Rectal smooth muscle tissue (tissue), 1 donor: ENCODE measurements around the gene MACC1.

Experiments
- H3K27ac ChIP-seq: one replicate; pipeline ENCODE4 v1.7.0; 2013; ENCODE audit warnings: low read depth, low read length, inconsistent platforms
- H3K27me3 ChIP-seq: one replicate; pipeline ENCODE4 v1.7.0; 2013; ENCODE audit warnings: low read length; ENCODE audit not compliant: control insufficient read depth, insufficient read depth
- H3K36me3 ChIP-seq: one replicate; pipeline ENCODE4 v1.7.0; 2013; ENCODE audit warnings: low read length; ENCODE audit not compliant: control insufficient read depth, insufficient read depth
- H3K4me1 ChIP-seq: one replicate; pipeline ENCODE4 v1.7.0; 2013; ENCODE audit warnings: low read length; ENCODE audit not compliant: control insufficient read depth, insufficient read depth
- H3K4me3 ChIP-seq: one replicate; pipeline ENCODE4 v1.7.0; 2013; ENCODE audit warnings: low read length
- H3K9ac ChIP-seq: one replicate; pipeline ENCODE4 v1.7.0; 2013; ENCODE audit warnings: low read length

MACC1 gene

DNA sequence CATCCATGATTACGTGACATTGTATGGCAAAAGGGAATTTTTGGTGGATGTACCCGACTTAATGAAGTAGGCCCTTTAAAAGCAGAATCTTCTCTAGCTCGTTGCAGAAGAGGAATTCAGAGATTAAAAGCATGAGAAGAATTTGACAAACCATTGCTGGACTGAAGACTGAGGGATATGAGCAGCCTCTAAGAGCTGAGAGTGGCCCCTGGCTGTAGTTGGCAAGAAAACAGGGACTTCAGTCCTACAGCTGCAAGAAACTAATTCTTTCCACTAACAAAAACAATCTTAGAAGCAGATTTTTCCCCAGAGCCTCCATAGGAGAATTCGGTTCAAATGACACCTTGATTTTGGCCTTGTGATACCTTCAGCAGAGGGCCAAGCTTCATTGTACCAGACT, 34.1 kb downstream of the MACC1 start:
- Histone ChIP-seq H3K27me3 (no peaks in the 10 kb centered on the region), H3K4me3 (no peak overlapping the region), H3K36me3 (no peaks in the 10 kb centered on the region), H3K27ac (no peak overlapping the region), H3K4me1 (no peaks in the 10 kb centered on the region), H3K9ac (no peak overlapping the region)

DNA sequence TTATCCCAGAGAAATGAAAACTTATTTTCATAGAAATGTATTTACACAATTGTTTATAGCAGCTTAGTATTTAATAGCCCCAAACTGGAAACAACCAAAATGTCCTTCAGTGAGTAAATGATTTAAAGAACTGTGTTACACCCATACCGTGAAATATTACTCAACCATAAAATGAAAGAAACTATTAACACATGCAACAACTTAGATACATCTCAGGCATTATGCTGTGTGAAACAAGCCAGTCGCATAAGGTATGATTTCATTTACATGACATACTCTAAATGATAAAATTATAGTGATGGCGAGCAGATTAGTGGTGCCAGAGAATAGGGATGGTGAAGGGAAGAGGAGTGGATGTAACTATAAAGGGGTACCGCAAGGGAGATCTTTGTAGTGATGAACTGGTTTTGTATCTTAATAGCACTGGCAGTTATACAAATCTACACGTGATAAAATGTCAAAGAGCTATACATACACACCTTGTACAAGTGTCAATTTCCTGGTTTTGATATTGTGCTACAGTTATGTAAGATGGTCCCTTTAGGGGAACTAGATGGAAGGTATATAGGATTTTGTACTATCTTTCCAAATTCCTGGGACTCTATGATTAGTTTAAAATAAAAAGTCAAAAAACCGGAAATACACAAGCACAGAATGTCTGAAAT, 40.5 kb downstream of the MACC1 start:
- Histone ChIP-seq H3K27me3 (no peaks in the 10 kb centered on the region), H3K4me3 (no peak overlapping the region), H3K36me3 (no peaks in the 10 kb centered on the region), H3K4me1 (no peaks in the 10 kb centered on the region), H3K27ac (no peak overlapping the region), H3K9ac (no peak overlapping the region)

GRCh38 chr7:20173828-20174227, 43.4 kb downstream of the MACC1 start:
- Histone ChIP-seq H3K9ac (no peak overlapping the region), H3K4me1 (no peaks in the 10 kb centered on the region), H3K27me3 (no peaks in the 10 kb centered on the region), H3K36me3 (no peaks in the 10 kb centered on the region), H3K4me3 (no peak overlapping the region), H3K27ac (no peak overlapping the region)

- H3K27me3 ChIP-seq, result no peaks in the 10 kb centered on the region
- no peaks in the 10 kb centered on the region for H3K36me3 ChIP-seq
- no peak overlapping the region for H3K9ac ChIP-seq
- H3K4me3 ChIP-seq, result no peak overlapping the region
- no peaks in the 10 kb centered on the region for H3K4me1 ChIP-seq
- H3K27ac ChIP-seq, result no peak overlapping the region
These were observed 44.3 kb downstream of the MACC1 start for GRCh38 chr7:20172736-20173334.

DNA sequence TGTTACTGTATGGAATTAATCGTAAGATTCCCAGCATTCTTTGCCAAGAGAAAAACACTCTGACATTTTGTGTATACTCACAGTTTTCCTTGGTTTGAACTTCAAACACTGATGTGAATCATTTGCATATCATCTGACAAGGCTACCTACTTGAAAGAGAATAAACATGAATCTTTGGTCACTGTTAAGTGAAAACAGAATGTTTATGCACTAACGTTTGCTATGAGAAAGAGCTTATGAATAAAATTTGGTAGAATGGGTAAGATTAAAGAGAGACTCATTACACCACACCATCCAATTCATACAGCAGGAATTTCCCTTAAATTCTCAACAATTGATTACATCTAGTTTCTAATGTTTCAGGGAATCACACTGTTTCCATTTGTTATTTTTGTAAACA, 46.6 kb downstream of the MACC1 start:
- no peak overlapping the region for H3K4me3 ChIP-seq
- no peaks in the 10 kb centered on the region for H3K36me3 ChIP-seq
- H3K4me1 ChIP-seq, result no peaks in the 10 kb centered on the region
- H3K9ac ChIP-seq, result no peak overlapping the region
- no peak overlapping the region for H3K27ac ChIP-seq
- H3K27me3 ChIP-seq, result no peaks in the 10 kb centered on the region

DNA sequence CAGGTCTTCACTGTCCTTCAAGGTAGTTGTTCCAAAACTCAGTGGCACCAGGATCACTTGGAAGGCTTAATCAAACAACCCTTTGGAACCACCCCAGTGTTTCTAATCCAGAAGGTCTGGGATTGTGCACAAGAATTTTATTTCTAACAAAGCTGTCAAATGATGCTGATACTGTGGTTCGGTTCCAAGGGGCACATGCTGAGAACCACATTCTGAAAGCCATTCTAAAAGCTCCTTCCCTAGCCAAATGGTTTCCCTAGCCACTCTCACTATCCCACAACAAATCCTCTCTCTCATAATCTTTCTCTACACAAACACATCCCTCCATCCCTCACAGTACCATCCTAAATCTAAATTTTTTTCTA, 52.1 kb downstream of the MACC1 start:
- no peaks in the 10 kb centered on the region for H3K4me1 ChIP-seq
- H3K27me3 ChIP-seq, result no peaks in the 10 kb centered on the region
- no peaks in the 10 kb centered on the region for H3K36me3 ChIP-seq
- no peak overlapping the region for H3K9ac ChIP-seq
- no peak overlapping the region for H3K27ac ChIP-seq
- H3K4me3 ChIP-seq, result no peak overlapping the region

DNA sequence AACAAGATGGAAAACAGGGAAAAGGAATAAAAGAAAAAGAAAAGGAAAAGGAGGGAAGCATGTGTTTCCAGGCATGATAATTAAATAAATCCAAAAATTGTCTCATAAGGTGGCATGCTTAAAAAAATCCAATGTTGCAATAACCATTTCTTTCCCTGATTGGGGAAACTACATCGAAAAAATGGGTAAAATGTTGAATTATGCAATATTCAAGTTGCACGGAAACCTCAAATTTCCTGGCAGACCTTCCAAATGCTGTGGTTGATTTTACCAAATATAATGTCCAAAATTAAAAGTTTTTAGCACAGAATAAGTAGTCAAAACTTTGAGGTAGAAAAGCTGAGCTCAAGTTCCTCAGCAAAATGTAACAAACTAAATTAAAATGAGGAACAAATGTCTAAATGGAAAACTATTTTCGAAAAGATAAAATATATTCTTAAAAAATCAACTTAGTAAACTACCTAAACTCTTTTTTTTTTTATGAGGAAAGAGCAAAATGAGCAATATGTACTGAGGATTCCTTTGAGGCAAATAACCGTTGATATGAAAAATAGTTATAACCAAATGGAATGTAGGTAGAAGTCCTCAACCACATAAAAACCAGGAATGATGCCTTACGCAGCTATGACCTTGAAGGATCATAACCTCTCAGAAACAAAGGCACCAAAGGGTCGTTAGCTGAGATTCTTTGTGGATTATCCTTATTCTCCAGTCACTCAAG, 52.6 kb downstream of the MACC1 start:
- no peaks in the 10 kb centered on the region for H3K36me3 ChIP-seq
- H3K9ac ChIP-seq, result no peak overlapping the region
- no peak overlapping the region for H3K27ac ChIP-seq
- H3K4me1 ChIP-seq, result no peaks in the 10 kb centered on the region
- H3K4me3 ChIP-seq, result no peak overlapping the region
- H3K27me3 ChIP-seq, result no peaks in the 10 kb centered on the region

GRCh38 chr7:20162665-20163064, 54.5 kb downstream of the MACC1 start:
- Histone ChIP-seq H3K27me3 (no peaks in the 10 kb centered on the region), H3K4me3 (no peak overlapping the region), H3K4me1 (no peaks in the 10 kb centered on the region), H3K36me3 (no peaks in the 10 kb centered on the region), H3K9ac (no peak overlapping the region), H3K27ac (no peak overlapping the region)

DNA sequence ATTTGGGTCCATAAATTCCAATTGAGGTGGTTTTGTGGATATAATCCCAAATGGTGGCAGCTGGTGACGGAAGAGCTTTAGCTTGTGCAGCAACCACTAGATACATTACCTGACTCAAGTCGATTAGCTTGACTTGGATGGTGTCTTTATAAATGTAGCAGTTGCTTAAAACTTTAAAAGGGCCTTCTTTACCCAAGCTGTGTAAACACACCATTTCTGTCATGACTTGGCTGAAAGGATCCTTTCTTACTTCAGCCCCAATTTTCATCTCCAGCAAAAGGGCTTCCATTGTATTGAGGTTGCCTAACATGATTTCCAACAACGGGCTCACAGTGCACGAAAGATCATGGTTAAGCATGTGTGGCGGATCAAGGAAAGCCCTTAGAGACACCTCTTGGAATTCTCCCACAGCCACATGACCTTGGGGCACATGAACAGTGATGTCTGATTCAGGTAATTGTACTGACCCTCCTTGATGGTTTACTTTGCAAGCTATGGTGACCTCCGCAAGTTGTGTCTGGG, 57.9 kb downstream of the MACC1 start:
- Histone ChIP-seq H3K4me1 (peaks cover 3% of the 10 kb centered on the region), H3K27ac (no peak overlapping the region), H3K9ac (no peak overlapping the region), H3K36me3 (no peaks in the 10 kb centered on the region), H3K4me3 (no peak overlapping the region), H3K27me3 (no peaks in the 10 kb centered on the region)

- no peak overlapping the region for H3K27ac ChIP-seq
- H3K36me3 ChIP-seq, result no peaks in the 10 kb centered on the region
- H3K4me3 ChIP-seq, result no peak overlapping the region
- H3K27me3 ChIP-seq, result no peaks in the 10 kb centered on the region
- peaks cover 8% of the 10 kb centered on the region for H3K4me1 ChIP-seq
- no peak overlapping the region for H3K9ac ChIP-seq
These were observed 58.5 kb downstream of the MACC1 start for GRCh38 chr7:20158684-20159083.

GRCh38 chr7:20157456-20157855, 59.7 kb downstream of the MACC1 start:
- Histone ChIP-seq H3K27ac (no peak overlapping the region), H3K9ac (no peak overlapping the region), H3K4me3 (no peak overlapping the region), H3K4me1 (peaks cover 19% of the 10 kb centered on the region), H3K36me3 (no peaks in the 10 kb centered on the region), H3K27me3 (no peaks in the 10 kb centered on the region)

- H3K4me3 ChIP-seq, result no peak overlapping the region
- peak overlapping the region; percentile 18 for H3K27ac ChIP-seq
These were observed 63.2 kb downstream of the MACC1 start for GRCh38 chr7:20153999-20154398.

More at GRCh38 chr7:20153999-20154398, 63.2 kb downstream of the MACC1 start:
- Histone ChIP-seq H3K27me3 (no peaks in the 10 kb centered on the region), H3K4me1 (peaks cover 23% of the 10 kb centered on the region), H3K9ac (no peak overlapping the region), H3K36me3 (no peaks in the 10 kb centered on the region)
